DOHH2 (cell line): ENCODE measurements around the gene VTI1A.

Experiments
- CTCF ChIP-seq: fragments of 200-600 bp; sonication (generic); IDR thresholded peaks from one replicate; pipeline ENCODE4 v1.5.1; 2014; ENCODE audit warnings: antibody characterized with exemption, mild to moderate bottlenecking, low read depth, low read length; ENCODE audit not compliant: poor library complexity, severe bottlenecking
- EZH2phosphoT487 ChIP-seq: fragments of 200-600 bp; sonication (generic); IDR thresholded peaks from 2 replicates; pipeline ENCODE4 v1.6.1; 2017; ENCODE audit warnings: borderline replicate concordance, mild to moderate bottlenecking, antibody characterized with exemption, low read length, moderate library complexity, mixed read lengths

GRCh38 chr10:112456533-112456932 lies 9.5 kb downstream of the VTI1A start:
- TF ChIP-seq EZH2phosphoT487 (no peak), CTCF (no peak)
